ENCODE results near the gene ACSS1.

- TF ChIP-seq CTCF (IDR thresholded peaks at IDR 0.05) (no peak), ZFX (IDR thresholded peaks at IDR 0.05; ENCODE audit: borderline replicate concordance) (no peak)
These were observed 76.1 kb downstream of the ACSS1 start for GRCh38 chr20:24981790-24982189.
